ENCODE measurements around the gene DUSP18. TPM values are rescaled to one million over a fixed set of nuclear protein-coding genes. Genes with fewer than 3 reads are reported as not detected.

DUSP18 gene
- total and polyA plus RNA-seq, 4 donors = 1.0 to 2.3 (median 1.6) TPM

DNA sequence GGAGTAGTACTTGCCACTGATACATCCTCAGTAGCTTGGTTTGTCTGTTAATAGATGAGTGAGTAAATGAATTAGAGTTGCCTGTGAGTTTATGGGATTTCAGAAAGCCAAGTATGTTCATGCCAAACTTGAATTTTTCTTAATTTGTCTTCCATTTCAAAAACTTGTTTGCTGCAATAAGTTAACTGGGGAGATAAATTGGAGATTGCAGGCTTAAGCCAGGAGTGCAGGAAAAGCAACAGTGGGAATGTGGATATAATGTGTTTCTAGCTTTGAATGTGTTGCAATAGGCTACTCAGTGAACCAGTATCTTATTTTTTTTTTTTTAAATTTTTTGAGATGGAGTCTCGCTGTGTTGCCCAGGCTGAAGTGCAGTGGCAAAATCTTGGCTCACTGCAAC, 35.2 kb upstream of the DUSP18 start:
- no peak overlapping the region for H3K4me3 ChIP-seq (ENCODE audit: low read depth in 1 of 3, low read length in 3 of 3)
- H3K9ac ChIP-seq (ENCODE audit: low read depth in 1 of 2, low read length in 2 of 2) = no peak overlapping the region
- no peaks in the 10 kb centered on the region for H3K9me3 ChIP-seq (ENCODE audit: control insufficient read depth in 4 of 4, low read length in 3 of 4)
- no peaks in the 10 kb centered on the region for H3K36me3 ChIP-seq (ENCODE audit: control insufficient read depth in 4 of 4, insufficient read depth in 3 of 4, low read depth in 1 of 4, low read length in 3 of 4)
- H3K4me1 ChIP-seq (ENCODE audit: control insufficient read depth in 4 of 4, insufficient read depth in 4 of 4, low read length in 3 of 4) = no peaks in the 10 kb centered on the region
- 91% methylated on average over 1 of the region's 1 CpG for WGBS
- no peak overlapping the region for H3K27ac ChIP-seq (ENCODE audit: low read depth in 1 of 2, low read length in 2 of 2)
- H3K27me3 ChIP-seq (ENCODE audit: control insufficient read depth in 4 of 4, insufficient read depth in 4 of 4, low read length in 3 of 4) = no peaks in the 10 kb centered on the region
- DNase-seq (ENCODE audit: low spot score) = no peak
- TF ChIP-seq EGR1 (IDR thresholded peaks at IDR 0.05; ENCODE audit: low read depth in 2 of 2) (no peak), HNF4A (conservative IDR thresholded peaks at IDR 0.05) (no peak), RXRA (IDR thresholded peaks at IDR 0.05) (no peak), HNF4G (IDR thresholded peaks at IDR 0.05) (no peak), YY1 (IDR thresholded peaks at IDR 0.05) (no peak), JUND (IDR thresholded peaks at IDR 0.05) (no peak), SP1 (IDR thresholded peaks at IDR 0.05) (no peak), GABPA (IDR thresholded peaks at IDR 0.05 in 1 of 2, conservative IDR thresholded peaks at IDR 0.05 in 1 of 2) (no peak), NR2F2 (IDR thresholded peaks at IDR 0.05) (no peak), FOXA2 (IDR thresholded peaks at IDR 0.05) (no peak), RAD21 (IDR thresholded peaks at IDR 0.05) (no peak), FOXA1 (IDR thresholded peaks at IDR 0.05) (no peak), TAF1 (conservative IDR thresholded peaks at IDR 0.05) (no peak)
- TF ChIP-seq, protein P1, sequence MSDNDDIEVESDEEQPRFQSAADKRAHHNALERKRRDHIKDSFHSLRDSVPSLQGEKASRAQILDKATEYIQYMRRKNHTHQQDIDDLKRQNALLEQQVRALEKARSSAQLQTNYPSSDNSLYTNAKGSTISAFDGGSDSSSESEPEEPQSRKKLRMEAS (IDR thresholded peaks at IDR 0.05) = no peak
- TF ChIP-seq, protein P2, sequence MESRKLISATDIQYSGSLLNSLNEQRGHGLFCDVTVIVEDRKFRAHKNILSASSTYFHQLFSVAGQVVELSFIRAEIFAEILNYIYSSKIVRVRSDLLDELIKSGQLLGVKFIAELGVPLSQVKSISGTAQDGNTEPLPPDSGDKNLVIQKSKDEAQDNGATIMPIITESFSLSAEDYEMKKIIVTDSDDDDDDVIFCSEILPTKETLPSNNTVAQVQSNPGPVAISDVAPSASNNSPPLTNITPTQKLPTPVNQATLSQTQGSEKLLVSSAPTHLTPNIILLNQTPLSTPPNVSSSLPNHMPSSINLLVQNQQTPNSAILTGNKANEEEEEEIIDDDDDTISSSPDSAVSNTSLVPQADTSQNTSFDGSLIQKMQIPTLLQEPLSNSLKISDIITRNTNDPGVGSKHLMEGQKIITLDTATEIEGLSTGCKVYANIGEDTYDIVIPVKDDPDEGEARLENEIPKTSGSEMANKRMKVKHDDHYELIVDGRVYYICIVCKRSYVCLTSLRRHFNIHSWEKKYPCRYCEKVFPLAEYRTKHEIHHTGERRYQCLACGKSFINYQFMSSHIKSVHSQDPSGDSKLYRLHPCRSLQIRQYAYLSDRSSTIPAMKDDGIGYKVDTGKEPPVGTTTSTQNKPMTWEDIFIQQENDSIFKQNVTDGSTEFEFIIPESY (IDR thresholded peaks at IDR 0.05) = no peak
- TF ChIP-seq, protein P3, sequence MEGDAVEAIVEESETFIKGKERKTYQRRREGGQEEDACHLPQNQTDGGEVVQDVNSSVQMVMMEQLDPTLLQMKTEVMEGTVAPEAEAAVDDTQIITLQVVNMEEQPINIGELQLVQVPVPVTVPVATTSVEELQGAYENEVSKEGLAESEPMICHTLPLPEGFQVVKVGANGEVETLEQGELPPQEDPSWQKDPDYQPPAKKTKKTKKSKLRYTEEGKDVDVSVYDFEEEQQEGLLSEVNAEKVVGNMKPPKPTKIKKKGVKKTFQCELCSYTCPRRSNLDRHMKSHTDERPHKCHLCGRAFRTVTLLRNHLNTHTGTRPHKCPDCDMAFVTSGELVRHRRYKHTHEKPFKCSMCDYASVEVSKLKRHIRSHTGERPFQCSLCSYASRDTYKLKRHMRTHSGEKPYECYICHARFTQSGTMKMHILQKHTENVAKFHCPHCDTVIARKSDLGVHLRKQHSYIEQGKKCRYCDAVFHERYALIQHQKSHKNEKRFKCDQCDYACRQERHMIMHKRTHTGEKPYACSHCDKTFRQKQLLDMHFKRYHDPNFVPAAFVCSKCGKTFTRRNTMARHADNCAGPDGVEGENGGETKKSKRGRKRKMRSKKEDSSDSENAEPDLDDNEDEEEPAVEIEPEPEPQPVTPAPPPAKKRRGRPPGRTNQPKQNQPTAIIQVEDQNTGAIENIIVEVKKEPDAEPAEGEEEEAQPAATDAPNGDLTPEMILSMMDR (IDR thresholded peaks at IDR 0.05; ENCODE audit: low read depth, low read length, missing input control) = no peak
- TF ChIP-seq, protein P4, sequence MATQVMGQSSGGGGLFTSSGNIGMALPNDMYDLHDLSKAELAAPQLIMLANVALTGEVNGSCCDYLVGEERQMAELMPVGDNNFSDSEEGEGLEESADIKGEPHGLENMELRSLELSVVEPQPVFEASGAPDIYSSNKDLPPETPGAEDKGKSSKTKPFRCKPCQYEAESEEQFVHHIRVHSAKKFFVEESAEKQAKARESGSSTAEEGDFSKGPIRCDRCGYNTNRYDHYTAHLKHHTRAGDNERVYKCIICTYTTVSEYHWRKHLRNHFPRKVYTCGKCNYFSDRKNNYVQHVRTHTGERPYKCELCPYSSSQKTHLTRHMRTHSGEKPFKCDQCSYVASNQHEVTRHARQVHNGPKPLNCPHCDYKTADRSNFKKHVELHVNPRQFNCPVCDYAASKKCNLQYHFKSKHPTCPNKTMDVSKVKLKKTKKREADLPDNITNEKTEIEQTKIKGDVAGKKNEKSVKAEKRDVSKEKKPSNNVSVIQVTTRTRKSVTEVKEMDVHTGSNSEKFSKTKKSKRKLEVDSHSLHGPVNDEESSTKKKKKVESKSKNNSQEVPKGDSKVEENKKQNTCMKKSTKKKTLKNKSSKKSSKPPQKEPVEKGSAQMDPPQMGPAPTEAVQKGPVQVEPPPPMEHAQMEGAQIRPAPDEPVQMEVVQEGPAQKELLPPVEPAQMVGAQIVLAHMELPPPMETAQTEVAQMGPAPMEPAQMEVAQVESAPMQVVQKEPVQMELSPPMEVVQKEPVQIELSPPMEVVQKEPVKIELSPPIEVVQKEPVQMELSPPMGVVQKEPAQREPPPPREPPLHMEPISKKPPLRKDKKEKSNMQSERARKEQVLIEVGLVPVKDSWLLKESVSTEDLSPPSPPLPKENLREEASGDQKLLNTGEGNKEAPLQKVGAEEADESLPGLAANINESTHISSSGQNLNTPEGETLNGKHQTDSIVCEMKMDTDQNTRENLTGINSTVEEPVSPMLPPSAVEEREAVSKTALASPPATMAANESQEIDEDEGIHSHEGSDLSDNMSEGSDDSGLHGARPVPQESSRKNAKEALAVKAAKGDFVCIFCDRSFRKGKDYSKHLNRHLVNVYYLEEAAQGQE (IDR thresholded peaks at IDR 0.05) = no peak
- TF ChIP-seq, protein P5, sequence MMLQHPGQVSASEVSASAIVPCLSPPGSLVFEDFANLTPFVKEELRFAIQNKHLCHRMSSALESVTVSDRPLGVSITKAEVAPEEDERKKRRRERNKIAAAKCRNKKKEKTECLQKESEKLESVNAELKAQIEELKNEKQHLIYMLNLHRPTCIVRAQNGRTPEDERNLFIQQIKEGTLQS (IDR thresholded peaks at IDR 0.05) = no peak

Measured in liver (tissue), 9 donors.